ENCODE measurements around the gene PTGS1.
"Not testable (repeated sequence)": the region's sequence is repeated elsewhere in the genome, so short reads cannot be mapped to it uniquely, and the experiment has no call there.

The PTGS1 gene

DNA sequence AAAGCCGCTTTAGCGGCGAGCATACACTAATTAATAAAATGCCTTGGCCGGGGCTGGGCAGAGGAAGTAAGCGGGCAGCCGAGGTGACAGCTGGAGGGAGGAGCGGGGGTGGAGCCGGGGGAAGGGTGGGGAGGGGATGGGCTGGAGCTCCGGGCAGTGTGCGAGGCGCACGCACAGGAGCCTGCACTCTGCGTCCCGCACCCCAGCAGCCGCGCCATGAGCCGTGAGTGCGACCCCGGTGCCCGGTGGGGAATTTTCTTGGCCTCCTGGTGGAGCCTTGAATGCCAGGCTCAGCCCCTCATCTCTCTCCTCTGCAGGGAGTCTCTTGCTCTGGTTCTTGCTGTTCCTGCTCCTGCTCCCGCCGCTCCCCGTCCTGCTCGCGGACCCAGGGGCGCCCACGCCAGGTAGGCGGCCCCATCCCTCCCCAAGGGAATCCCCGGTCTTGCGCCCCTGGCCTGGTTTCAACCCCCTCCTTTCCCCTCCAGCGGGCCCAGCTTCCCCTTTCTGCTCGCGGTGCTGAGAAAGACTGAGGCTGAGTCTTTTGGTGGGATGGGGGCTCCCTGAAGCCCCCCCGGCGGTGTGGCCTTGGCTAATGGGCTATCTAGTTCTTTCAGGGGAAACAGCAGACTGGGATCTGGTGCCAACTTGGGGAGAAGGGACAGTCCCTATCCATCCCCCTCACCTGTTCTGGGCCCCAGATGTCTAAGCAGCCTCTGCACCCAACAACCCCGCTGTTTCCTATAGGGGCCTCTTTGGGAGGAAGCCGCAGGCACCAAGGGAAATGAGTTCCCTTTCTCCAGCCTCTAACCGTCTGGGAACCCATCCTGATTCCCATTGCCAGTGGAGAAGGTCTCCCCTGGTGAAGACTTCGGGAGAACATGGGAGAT lies at the start of gene PTGS1:
TSS of gene PTGS1 (plus strand) at position 156 of the 887 bp plus-strand sequence. CDS start at position 217, 61 bp downstream.
- DNase-seq, result no peak

DNA sequence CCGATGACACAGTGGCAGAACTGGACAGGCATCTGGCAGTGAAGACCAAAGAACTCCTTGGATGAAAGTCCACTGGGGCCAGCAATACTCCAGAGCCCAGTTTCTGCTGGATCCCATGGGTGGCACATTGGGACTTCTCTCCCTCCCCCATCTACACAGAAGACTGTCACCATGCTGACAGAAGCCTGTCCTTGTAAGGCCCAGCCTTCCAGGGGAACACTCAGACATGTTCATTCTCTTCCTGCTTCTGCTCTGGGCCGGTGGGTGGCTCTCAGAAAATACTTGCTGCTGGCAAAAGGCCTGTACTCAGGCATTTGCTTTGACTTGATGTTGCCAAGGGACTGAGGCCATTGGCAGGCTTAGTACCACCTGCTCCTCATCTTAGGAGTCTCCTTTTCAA lies 48.3 kb upstream of the PTGS1 start:
- DNase-seq, result no peak

DNA sequence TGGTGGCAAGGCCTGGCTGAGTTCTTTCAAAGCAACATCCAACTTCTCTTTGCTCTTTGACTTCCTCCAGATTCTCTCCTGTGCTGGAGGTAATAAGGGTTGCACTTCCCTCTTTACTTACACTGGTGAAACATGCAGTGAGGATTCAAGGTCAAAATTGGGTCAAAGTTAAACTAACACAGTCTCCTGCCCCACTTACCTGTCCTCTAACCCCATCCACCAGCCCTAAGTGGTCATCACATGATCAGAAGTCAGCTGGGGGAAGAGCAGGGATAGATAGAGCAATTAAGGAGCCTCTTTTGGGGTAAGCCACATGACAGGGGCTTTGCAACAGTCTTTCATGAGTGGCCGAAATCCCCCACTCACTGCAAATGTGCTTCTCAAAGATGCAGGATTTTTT lies 46.2 kb upstream of the PTGS1 start:
- DNase-seq, result not testable (repeated sequence)

DNA sequence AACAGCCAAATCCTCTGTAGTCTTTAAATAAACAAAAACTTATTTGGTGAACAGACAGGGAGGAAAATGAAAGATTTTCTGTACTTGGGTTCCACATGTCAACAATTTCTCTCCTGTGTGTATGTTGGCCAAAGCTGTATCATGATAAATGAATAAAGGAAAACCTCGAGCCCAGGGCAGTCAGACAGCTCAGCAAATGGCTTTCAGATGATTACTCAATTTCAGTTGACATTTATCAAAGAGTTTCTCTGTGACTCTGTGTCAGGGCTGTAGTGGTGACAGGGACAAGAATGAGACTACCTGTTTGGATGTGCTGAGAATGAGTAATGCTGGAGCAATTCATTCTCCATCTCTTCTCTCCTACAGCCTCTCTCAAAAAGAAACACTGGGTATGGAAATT lies 45.7 kb upstream of the PTGS1 start:
- no peak for DNase-seq

DNA sequence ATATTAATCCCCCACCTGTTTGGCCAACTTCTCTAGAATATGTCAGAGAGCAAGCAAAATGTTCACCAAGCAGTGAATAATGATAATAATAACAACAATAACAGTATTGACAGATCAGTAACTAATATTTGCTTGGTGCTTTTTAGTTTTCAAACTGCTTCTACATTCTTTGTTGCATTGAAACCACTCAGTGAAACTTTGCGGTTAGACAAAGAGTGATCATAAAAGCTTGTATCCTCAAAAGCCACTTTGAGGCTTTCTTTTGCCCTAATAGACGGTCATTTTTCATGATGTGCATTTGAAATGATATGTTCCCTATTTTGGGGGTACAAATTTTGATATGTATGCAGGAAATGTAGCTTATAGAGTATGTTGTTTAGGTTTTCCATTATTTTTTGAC lies 43.6 kb upstream of the PTGS1 start:
- DNase-seq, result no peak

DNA sequence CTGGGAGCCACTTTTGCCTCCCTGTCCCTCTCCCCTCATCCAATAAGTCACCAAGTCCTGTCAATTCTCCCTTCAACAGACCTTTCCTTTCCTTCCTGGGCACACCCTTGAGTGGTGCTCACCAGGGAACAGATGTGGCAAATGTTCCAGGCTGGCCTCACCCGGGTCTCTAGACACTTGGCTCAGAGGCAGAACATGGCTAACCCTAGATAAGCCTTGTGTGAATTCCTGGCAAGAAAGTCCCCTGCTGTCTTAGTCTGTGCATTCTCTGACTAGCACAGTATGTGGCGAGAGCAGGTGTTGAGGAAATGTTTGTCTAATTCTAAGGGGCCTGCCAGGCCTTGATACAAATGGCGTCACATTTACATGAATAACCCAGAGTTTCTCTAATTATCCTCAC lies 41.2 kb upstream of the PTGS1 start:
- DNase-seq, result no peak

DNA sequence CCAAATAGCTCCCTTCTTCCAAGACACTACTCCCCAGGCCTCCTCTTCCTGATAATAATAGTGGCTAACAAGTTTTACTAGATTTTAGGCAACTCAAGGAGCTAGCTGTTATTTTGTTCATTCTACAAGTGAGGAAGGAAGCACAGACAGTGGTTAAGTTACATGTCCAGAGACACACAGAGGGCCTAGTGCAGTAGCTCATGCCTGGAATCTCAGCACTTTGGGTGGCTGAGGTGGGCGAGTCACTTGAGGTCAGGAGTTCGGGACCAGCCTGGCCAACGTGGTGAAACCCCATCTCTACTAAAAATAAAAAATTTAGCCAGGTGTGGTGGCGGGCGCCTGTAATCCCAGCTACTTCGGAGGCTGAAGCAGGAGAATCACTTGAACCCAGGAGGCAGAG lies 40.4 kb upstream of the PTGS1 start:
- DNase-seq, result not testable (repeated sequence)

DNA sequence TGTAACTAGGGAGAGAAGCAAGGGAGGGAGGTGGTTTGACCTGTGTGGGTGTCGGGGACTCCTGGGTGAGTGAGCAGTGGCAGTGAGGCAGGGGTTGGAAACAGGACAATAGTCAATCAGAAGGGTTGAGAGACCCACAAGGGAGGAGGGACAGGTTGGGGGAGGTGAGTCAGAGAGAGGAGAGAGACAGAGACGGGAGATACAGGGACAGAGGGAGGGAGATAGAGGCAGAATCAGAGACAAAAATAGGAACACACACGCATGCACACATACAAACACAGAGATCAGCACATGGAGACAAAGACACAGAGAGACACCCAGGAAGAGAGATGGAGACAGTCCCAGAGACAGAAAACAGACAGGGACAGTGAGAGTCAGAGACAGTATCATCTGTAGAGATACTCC lies 39.3 kb upstream of the PTGS1 start:
- no peak for DNase-seq

DNA sequence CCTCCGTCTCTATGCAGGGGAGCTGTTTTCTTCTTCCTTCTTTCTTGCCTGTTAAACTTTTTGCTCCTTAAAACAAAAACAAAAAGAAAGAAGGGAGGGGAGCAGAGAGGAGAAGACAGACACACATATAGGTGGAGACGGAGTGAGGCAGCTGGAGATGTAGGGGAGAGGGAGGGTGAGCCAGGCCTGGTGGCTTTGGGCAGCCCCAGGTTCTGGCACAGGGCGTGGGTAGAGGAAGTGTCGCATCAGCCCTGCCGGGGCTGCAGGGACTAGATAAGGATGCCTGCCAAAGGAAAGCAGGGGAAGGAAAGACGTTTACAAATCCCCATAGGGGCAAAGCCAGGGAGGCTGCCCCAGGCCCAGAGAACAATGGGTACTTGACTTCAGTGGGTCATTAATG lies 38.7 kb upstream of the PTGS1 start:
- DNase-seq, result no peak

DNA sequence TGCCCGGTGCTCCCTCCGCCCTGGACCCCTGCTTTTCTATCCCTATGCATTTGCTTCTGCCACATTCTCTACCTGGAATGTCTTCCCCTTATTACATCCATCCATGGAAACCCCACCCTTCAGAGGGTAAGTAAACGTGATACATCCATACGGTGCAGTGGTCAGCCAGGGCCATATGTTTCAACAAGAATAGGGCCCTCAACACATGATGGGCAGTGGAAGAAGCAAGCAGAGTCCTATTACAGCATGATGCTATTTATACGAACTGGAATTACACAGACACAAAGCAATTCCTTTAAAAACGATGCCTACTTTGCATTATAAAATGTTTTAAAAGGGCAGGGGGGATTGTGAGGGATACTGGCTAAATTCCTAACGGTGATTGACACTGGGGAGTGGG lies 38.2 kb upstream of the PTGS1 start:
- DNase-seq, result no peak

DNA sequence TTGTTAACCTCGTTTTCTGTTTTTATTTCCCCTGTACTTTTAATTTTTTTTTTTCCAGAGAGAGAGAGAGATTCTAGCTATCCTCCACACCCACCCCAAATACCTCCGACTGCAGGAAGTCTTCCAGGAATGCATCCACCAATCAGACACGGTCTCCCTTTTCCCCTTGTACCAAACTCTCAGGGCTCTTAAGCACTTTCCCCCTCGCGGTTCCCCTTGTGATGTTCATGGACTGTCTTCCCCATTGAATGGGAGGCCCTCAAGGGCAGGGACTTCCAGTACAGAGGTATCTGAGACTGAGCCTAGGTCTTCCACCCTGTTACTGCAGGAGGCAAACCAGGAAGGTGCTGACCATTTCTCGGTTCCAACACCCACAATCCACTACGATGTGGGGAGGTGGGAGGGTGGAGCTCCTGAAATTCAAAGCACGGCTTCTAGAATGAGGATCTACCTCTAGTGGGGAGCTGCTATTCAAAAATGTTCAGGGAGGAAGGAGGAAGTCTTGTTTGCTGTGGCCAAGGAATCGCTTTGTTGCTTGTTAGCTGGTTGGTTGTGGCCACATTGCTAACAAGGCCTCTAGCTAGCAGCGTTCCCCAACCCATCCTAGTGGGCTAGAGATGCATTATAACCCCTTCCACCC lies 37.5 kb upstream of the PTGS1 start:
- DNase-seq, result no peak

DNA sequence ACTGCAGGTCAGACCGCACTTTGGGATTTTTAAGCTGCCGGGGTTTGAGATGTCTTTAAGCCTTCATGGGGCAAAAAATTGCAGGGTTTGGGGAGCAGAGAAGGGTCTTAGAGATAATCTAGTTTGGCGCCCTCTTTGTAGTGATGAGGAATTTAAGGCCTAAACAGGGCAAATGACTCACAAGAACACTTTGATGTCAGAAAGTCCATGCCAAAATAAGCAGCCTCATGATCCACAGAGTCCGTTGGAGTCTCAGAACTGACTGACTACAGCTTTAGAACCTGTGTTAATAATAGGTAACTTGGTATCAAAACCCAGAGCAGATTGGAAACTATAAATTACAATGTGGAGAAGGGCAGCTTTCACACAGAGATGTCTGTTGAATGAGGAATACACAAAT lies 35.9 kb upstream of the PTGS1 start:
- no peak for DNase-seq

DNA sequence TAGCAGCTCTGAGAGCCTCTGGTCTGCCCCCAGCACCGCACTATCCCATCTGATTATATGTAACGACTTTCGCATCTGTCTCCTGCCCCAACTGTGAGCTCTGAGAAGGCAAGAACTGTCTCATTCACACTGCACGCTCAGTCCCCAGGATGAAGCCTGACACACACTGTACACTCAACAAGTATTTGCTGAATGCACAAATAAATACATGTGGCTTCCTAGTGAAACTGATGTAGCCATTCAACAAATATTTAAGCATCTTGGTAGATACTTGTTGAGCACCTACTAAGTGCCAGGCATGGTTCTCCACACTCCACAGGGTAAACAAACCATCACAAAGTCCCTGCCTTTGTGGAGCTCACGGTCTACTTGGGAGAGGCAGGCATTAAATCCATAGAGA lies 34.6 kb upstream of the PTGS1 start:
- DNase-seq, result no peak

DNA sequence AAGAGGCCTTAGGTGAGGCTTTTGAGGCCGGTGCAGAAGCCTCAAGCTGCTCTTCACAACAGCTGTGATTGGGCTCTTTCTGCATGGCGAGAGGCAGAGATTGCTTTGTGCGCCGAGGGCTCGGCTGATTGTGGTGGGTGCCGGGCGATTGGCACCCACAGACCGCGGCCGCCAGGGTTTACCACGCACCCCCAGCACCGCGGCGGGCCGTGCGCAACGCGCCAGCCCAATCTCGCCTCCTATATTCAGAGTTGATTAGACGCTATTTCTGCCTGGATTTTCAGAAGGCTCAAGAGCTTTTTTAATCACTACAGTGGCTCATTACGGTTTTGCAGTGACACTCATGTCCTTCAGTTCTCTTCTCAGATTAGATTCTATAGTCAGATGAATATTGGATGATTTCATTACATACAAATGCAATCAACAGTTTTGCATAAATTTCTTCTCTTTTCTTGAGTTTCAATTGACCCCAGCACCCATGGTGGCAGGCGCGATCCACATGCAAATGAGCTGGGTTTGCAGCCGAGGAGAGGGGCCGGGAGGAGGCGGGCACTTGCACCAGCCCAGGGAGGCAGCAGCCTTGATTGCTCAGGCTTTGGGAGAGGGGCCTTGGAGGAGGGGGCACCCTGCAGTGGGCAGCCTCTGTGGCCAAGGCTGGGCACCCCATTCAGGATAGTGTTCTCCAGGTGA lies 33.8 kb upstream of the PTGS1 start:
- no peak for DNase-seq

DNA sequence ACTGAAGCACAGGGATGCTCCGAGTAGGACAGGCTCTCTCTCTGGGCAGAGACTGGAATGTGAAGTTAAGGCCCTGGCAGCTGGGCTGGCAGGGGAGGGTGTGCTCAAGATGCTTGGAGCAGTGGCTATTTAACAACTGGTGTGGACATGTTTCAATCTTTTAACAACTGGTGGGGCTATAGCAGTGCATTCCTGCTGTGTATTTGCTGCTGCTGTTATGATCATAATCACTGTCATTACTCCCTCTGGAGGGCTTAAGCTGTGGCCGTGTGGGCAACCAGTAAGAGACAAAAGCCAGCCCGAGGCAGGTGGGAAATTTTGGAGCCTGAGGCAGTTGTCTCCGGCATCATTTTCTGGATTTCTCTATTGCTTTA lies 33.3 kb upstream of the PTGS1 start:
- no peak for DNase-seq

DNA sequence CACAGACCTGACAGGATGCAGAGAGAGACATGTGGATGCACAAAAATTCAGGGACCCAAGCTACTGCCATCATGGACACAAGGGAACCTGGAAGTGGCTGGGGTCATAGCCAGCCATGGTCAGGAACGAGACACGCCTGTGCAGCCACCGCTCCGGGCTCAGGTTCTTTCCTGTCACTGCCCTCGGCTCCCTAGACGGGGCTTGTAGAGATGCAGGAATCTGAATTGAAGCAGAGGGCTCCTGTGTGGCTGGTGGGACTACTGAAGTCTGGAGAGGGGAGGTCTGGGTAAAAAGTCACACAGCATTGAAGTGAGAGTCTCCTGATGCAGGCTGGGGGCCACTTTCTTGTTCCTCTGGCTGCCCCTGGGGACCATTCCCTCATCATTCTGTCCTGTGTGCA lies 32.3 kb upstream of the PTGS1 start:
- no peak for DNase-seq

DNA sequence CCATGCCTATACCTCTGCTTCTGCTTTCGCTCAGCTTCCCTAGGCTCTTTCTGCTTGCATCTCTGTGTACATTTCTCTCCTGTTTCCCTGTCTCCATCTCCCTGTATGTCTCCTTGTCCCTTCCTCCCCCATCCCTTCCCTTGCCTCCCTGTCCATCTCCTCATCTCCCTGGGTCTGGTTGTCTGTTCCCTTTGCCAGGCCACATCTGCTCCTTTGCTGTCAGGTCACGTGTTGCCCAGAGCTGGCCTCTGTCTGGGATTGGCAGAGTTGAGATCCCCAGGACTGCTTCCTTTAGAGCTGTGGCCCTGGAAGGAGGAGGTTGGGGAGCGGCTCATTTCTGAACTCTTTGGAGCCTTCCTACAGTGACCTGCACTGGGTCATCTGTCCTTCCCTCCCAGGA lies 31.8 kb upstream of the PTGS1 start:
- no peak for DNase-seq

DNA sequence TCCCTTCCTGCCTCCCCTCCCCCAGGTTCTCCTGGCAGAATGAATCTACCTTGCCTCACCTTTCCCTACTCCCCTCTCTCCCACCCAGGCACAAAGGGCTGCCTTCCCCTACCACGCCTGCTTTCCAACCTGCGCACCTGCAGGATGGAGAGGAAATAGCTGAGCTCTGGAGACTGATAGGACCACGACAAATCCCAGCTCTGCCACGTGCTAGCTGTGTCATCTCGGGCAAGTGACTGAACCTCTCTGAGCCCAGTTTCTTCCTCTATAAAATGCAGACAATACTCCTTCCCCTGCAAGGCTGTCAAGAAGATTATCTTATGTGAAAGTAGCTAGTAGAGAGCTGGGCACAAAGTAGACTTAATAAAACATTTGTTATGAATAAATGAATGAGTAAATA lies 31.2 kb upstream of the PTGS1 start:
- DNase-seq, result no peak

DNA sequence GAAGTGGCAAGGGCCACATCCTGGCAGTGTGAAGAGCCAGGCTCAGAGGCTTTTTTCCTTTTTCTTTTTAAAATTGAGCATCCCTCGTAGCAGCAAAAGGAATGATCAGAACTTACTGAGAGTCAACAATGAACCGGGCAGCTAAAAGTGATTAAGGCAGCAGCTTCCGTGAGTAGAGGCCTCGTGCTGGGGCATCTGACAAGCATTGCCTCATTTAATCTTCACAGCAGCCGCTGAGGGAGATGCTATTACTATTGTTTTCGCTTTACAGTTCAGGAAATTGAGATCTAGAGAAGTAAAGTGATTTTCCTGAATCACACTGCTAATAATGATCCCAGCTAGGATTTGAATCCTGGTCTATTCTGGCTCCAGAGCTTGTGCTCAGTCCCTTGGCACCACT lies 30.7 kb upstream of the PTGS1 start:
- no peak for DNase-seq

DNA sequence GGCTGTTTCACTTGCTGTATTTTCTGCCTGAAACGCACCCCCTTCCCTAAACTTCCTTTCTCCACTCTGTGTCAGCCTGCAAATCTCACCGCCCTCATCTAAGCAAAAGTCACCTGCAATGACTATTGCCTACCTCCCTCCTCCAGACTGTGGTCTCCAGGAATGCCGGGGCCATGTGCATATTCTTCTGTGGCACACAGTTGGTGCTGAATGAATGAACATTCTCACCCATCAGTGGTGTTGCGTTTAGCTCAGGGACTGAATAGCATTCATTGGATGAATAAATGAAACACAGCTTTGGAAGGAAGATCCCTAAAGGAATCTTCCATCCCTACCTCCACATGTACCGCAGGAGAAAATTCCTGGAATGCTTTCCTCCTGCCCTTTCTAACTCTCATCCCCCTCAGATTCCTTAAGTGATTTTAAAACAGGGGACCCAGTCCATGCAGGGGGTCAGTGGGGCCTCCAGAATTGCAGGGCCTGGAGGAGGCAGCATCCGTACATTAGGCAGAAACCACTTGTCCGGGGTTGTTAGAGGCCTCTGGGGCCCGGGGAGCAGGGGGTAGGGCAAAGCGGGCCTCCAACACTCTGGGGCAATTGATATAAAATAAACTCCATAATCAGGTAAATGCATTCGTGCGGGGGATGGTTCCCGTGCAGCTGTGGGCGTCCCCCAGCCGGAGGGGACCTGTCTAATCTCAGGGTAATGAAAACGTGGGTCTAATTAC lies 28.3 kb upstream of the PTGS1 start:
- DNase-seq, result no peak

DNA sequence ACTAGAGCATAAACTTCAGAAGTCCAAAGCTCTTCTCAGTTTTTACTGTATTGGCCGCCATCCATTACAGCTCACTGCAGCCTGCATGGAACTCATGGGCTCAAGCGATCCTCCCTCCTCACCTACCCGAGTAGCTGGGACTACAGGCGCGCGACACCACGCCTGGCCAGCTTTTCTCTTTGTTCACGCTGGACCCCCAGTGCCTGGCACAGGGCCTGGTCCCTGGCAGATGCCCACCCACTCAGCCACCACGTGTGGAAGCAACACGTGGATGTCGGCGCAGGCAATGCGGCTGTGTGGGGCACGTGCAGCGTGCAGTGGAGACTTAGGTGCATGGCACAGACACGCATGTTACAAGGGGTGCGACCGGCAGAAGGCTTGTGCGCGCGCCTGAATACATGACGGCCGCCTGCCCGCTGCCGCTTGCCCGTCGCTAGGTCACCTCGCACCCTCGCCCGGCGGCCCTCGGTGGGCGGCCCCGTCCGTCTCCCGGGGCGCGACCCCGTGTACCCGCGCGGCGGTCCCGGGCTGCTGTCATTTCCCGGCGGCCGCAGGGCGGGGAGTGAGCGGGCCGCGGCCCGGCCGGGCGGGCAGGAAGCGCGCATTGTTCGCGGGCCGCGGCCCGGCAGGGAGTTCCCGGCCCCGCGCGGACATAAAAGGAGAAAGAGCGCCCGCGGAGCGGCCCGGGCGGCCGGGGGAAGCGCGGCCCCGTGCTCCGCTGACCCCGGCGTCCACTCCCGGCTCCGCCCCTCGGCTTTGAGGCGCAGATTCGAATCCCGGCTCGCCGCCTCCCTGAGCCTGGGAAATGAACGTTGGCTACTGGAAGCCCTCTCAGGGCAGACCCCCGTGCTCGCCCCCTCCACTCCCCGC lies 24.1 kb upstream of the PTGS1 start:
- DNase-seq, result no peak
